HEK293 (cell line): ENCODE data around the gene B4GALT6.

Source experiments
- CTCF ChIA-PET: fragments of 350-600 bp; formaldehyde crosslinking; extraction: SDS; loops from one replicate; lab custom pipeline; 2021; ENCODE audit warnings: antibody characterized with exemption; lab: Yijun Ruan, JAX
- POLR2A ChIA-PET: fragments of 300-600 bp; formaldehyde crosslinking; extraction: SDS; loops from one replicate; lab custom pipeline; 2020; ENCODE audit warnings: antibody characterized with exemption, inconsistent platforms; lab: Yijun Ruan, JAX
- H3K27ac ChIP-seq: fragments of 200-500 bp; sonication (Bioruptor generic); 2 replicates; pipeline ENCODE4 v1.5.1; 2014; ENCODE audit warnings: low read depth, low read length, control low read depth, inconsistent platforms; ENCODE audit errors: extremely low read depth
- H3K36me3 ChIP-seq, 2 experiments: fragments of 200-500 bp in 1 of 2; sonication (Bioruptor generic) in 1 of 2; 1 replicate in 1 of 2; 2 replicates in 1 of 2; pipeline ENCODE4 v1.5.1; 2014 to 2017; ENCODE audit warnings: inconsistent platforms in 2 of 2, low read length in 2 of 2; ENCODE audit not compliant: control insufficient read depth in 2 of 2, insufficient read depth in 1 of 2
- H3K4me1 ChIP-seq: fragments of 200-500 bp; sonication (Bioruptor generic); 2 replicates; pipeline ENCODE4 v1.5.1; 2014; ENCODE audit warnings: mild to moderate bottlenecking, low read length, inconsistent platforms; ENCODE audit not compliant: control insufficient read depth, insufficient read depth
- H3K4me3 ChIP-seq: 2 replicates; pipeline ENCODE4 v1.5.1; 2011; ENCODE audit warnings: low read depth, mild to moderate bottlenecking, control low read depth, low read length, moderate library complexity
- H3K9me3 ChIP-seq: fragments of 200-500 bp; sonication (Bioruptor generic); 2 replicates; pipeline ENCODE4 v1.5.1; 2014; ENCODE audit warnings: low read depth, low read length, inconsistent platforms; ENCODE audit not compliant: control insufficient read depth, insufficient read depth
- ATF2 ChIP-seq: fragments of 450-650 bp; formaldehyde crosslinking; IDR thresholded peaks from 2 replicates; pipeline ENCODE4 v1.5.1; 2016; ENCODE audit warnings: missing biosample characterization, missing genetic modification characterization, low read depth
- GLI4 ChIP-seq: fragments of 450-650 bp; formaldehyde crosslinking; IDR thresholded peaks from 2 replicates; pipeline ENCODE4 v1.5.1; 2016; ENCODE audit warnings: missing biosample characterization, missing genetic modification characterization
- GLIS1 ChIP-seq: fragments of 450-650 bp; formaldehyde crosslinking; IDR thresholded peaks from 2 replicates; pipeline ENCODE4 v1.5.1; 2016; ENCODE audit warnings: missing biosample characterization, missing genetic modification characterization
- KLF10 ChIP-seq: fragments of 450-650 bp; IDR thresholded peaks from 2 replicates; pipeline ENCODE4 v1.5.1; 2018; ENCODE audit warnings: missing biosample characterization, mild to moderate bottlenecking, missing genetic modification characterization
- PATZ1 ChIP-seq: fragments of 450-650 bp; formaldehyde crosslinking; IDR thresholded peaks from 2 replicates; pipeline ENCODE4 v1.5.1; 2016; ENCODE audit warnings: missing biosample characterization, missing genetic modification characterization
- ZBTB21 ChIP-seq: fragments of 450-650 bp; formaldehyde crosslinking; IDR thresholded peaks from 2 replicates; pipeline ENCODE4 v1.5.1; 2017; ENCODE audit warnings: missing biosample characterization, missing genetic modification characterization
- ZBTB44 ChIP-seq: fragments of 450-650 bp; IDR thresholded peaks from 2 replicates; pipeline ENCODE4 v1.5.1; 2018; ENCODE audit warnings: missing biosample characterization, mild to moderate bottlenecking, missing genetic modification characterization
- ZNF24 ChIP-seq: fragments of 450-650 bp; formaldehyde crosslinking; IDR thresholded peaks from 2 replicates; pipeline ENCODE4 v1.5.1; 2016; ENCODE audit warnings: missing biosample characterization, missing genetic modification characterization
- ZNF629 ChIP-seq: fragments of 450-650 bp; formaldehyde crosslinking; IDR thresholded peaks from 2 replicates; pipeline ENCODE4 v1.5.1; 2017; ENCODE audit warnings: missing biosample characterization, missing genetic modification characterization
- ZNF645 ChIP-seq: fragments of 450-650 bp; formaldehyde crosslinking; IDR thresholded peaks from 2 replicates; pipeline ENCODE4; 2016; ENCODE audit warnings: missing biosample characterization, missing genetic modification characterization
- ZNF660 ChIP-seq: fragments of 450-650 bp; IDR thresholded peaks from 2 replicates; pipeline ENCODE4 v1.5.1; 2018; ENCODE audit warnings: missing biosample characterization, mild to moderate bottlenecking, missing genetic modification characterization
- ZNF776 ChIP-seq: fragments of 450-650 bp; formaldehyde crosslinking; IDR thresholded peaks from 2 replicates; pipeline ENCODE4 v1.5.0; 2017; ENCODE audit warnings: missing biosample characterization, missing genetic modification characterization, borderline replicate concordance
- ZSCAN23 ChIP-seq: fragments of 450-650 bp; formaldehyde crosslinking; IDR thresholded peaks from 2 replicates; pipeline ENCODE4 v1.5.1; 2016; ENCODE audit warnings: missing biosample characterization, missing genetic modification characterization
- TF ChIP-seq, protein P1 (sequence below): fragments of 450-650 bp; formaldehyde crosslinking; IDR thresholded peaks from 2 replicates; pipeline ENCODE4 v1.5.1; 2016; ENCODE audit warnings: missing biosample characterization, missing genetic modification characterization
- TF ChIP-seq, protein P2 (sequence below): fragments of 450-650 bp; formaldehyde crosslinking; IDR thresholded peaks from 2 replicates; pipeline ENCODE4 v1.5.1; 2016; ENCODE audit warnings: missing biosample characterization, missing genetic modification characterization

B4GALT6 gene

GRCh38 chr18:31576670-31577069 lies 107.7 kb downstream of the B4GALT6 start:
- CTCF ChIA-PET: interaction anchor here (0.6 to 2.5 kb wide), 3 partner anchors 13 to 146 kb away, joined by 4 to 9 read pairs (median 7); no protein-coding TSS in a partner anchor
- H3K36me3 ChIP-seq: no peaks in the 10 kb centered on the region
- H3K4me1 ChIP-seq: no peaks in the 10 kb centered on the region
- H3K27ac ChIP-seq: no peak overlapping the region
- TF ChIP-seq ATF2 (tag by site-specific recombination) (no peak), ZNF776 (tag by site-specific recombination) (no peak), ZNF645 (tag by site-specific recombination) (no peak), GLIS1 (tag by site-specific recombination) (no peak), GLI4 (tag by site-specific recombination) (no peak)
- TF ChIP-seq, protein P1, sequence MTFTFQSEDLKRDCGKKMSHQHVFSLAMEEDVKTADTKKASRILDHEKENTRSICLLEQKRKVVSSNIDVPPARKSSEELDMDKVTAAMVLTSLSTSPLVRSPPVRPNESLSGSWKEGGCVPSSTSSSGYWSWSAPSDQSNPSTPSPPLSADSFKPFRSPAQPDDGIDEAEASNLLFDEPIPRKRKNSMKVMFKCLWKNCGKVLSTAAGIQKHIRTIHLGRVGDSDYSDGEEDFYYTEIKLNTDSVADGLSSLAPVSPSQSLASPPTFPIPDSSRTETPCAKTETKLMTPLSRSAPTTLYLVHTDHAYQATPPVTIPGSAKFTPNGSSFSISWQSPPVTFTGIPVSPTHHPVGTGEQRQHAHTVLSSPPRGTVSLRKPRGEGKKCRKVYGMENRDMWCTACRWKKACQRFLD: no peak
- H3K4me3 ChIP-seq: no peak overlapping the region
- no peaks in the 10 kb centered on the region for H3K9me3 ChIP-seq
- POLR2A ChIA-PET: interaction anchor here (1.6 kb wide), 1 partner anchor 33 kb away, joined by 3 read pairs; no protein-coding TSS in a partner anchor

DNA sequence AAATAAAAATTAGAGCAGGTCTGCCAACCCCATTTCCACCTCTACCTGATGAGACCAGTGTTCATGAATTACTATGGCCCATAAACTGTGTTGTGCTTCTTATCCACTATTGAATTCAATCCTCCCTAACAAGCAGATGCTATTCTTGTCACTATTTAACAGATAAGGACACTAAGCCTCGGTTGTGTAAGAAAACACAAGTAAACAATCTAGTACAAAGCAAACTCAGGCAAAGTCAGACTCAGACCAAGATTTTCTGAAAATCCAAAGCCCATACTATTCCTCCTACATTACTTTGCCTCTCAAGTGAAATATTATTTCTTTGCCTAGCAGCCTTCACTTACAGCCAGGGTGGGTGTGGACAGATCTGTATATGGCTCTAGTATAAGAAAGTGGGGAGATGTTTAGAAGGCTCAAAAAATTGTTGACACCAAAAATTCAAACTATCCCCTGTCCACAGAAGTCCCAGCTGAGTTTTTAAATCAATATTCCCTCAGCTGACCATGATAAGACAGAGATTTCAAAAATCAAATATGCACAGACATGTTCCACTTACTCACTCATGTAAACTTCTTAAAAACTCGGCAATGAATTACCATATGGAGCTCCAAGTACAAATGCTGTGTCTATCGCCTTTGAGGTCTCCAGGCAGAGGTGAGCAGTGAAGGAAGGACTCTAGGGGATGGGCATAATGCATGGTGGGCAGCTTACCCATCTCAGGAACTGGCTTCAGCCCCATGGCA lies 108.7 kb downstream of the B4GALT6 start:
- ChIA-PET CTCF (interaction anchor here (0.6 to 2.5 kb wide), 3 partner anchors 12 to 124 kb away, joined by 3 to 9 read pairs (median 7); no protein-coding TSS in a partner anchor), POLR2A (interaction anchor here (1.6 kb wide), 1 partner anchor 34 kb away, joined by 3 read pairs; no protein-coding TSS in a partner anchor)
- no peak overlapping the region for H3K27ac ChIP-seq
- no peak overlapping the region for H3K4me3 ChIP-seq
- TF ChIP-seq KLF10 (tag by site-specific recombination) (no peak), ZNF24 (tag by site-specific recombination) (no peak), ZNF660 (tag by site-specific recombination) (no peak), ZSCAN23 (tag by site-specific recombination) (no peak), ZNF629 (no peak), ZBTB44 (tag by site-specific recombination) (no peak), PATZ1 (tag by site-specific recombination) (no peak), ZBTB21 (tag by site-specific recombination) (no peak)
- TF ChIP-seq, protein P2, sequence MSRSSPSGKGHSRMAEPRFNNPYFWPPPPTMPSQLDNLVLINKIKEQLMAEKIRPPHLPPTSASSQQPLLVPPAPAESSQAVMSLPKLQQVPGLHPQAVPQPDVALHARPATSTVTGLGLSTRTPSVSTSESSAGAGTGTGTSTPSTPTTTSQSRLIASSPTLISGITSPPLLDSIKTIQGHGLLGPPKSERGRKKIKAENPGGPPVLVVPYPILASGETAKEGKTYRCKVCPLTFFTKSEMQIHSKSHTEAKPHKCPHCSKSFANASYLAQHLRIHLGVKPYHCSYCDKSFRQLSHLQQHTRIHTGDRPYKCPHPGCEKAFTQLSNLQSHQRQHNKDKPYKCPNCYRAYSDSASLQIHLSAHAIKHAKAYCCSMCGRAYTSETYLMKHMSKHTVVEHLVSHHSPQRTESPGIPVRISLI: no peak
- H3K36me3 ChIP-seq: no peaks in the 10 kb centered on the region
- H3K9me3 ChIP-seq: no peaks in the 10 kb centered on the region
- H3K4me1 ChIP-seq: no peaks in the 10 kb centered on the region
